ENCODE data around the gene AHCYL1. TPM values are rescaled to one million over a fixed set of nuclear protein-coding genes. Genes with fewer than 3 reads are reported as not detected.
A peak's percentile ranks its signal among the peaks of the same experiment; 100 is the strongest.

Gene AHCYL1
- total RNA-seq, 1 donor from 2014 or later, result 60.5 TPM

GRCh38 chr1:109991400-109991925, 6.9 kb downstream of the AHCYL1 start:
- Histone ChIP-seq H2AFZ (ENCODE audit: low read depth, low read length) (no peak overlapping the region), H3K79me2 (ENCODE audit: insufficient read depth, low read length) (peaks cover 95% of the 10 kb centered on the region), H3K36me3 (ENCODE audit: insufficient read depth, low read length) (peaks cover 9% of the 10 kb centered on the region), H3K9me3 (ENCODE audit: insufficient read depth, low read depth, low read length) (no peaks in the 10 kb centered on the region), H3K4me3 (ENCODE audit: insufficient read depth, low read depth, low read length) (no peak overlapping the region), H3K27me3 (ENCODE audit: insufficient read depth, low read length) (no peaks in the 10 kb centered on the region), H4K20me1 (ENCODE audit: insufficient read depth, low read length) (peaks cover 96% of the 10 kb centered on the region), H3K9ac (ENCODE audit: low read length) (no peak overlapping the region), H3K27ac (ENCODE audit: low read depth, low read length) (no peak overlapping the region), H3K4me1 (ENCODE audit: insufficient read depth, low read length) (peaks cover 18% of the 10 kb centered on the region), H3K4me2 (ENCODE audit: low read length) (no peak overlapping the region)
- H3K27me3 Mint-ChIP-seq (ENCODE audit: low read depth, unreplicated experiment), result no peaks in the 10 kb centered on the region
- no peaks in the 10 kb centered on the region for H3K9me3 Mint-ChIP-seq (ENCODE audit: unreplicated experiment)
- peaks cover 28% of the 10 kb centered on the region for H3K4me1 Mint-ChIP-seq (ENCODE audit: low read depth, unreplicated experiment)
- H3K36me3 Mint-ChIP-seq (ENCODE audit: low read depth, unreplicated experiment), result peaks cover 13% of the 10 kb centered on the region
- DNase-seq (ENCODE audit: low read depth) (no peak), FAIRE-seq (no peak)
- no peak overlapping the region for H3K27ac Mint-ChIP-seq (ENCODE audit: unreplicated experiment)
- TF ChIP-seq EZH2 (IDR thresholded peaks at IDR 0.05; ENCODE audit: insufficient read depth, low read length) (no peak), CTCF (IDR thresholded peaks at IDR 0.05; ENCODE audit: insufficient read depth, low read depth, low read length) (no peak)
- no peak overlapping the region for H3K4me3 Mint-ChIP-seq (ENCODE audit: unreplicated experiment)

GRCh38 chr1:109993885-109994284, 9.3 kb downstream of the AHCYL1 start:
- Histone ChIP-seq H3K27me3 (ENCODE audit: insufficient read depth, low read length) (no peaks in the 10 kb centered on the region), H3K4me1 (ENCODE audit: insufficient read depth, low read length) (peaks cover 11% of the 10 kb centered on the region), H3K36me3 (ENCODE audit: insufficient read depth, low read length) (peaks cover 6% of the 10 kb centered on the region), H3K9me3 (ENCODE audit: insufficient read depth, low read depth, low read length) (no peaks in the 10 kb centered on the region), H3K4me2 (ENCODE audit: low read length) (peak overlapping the region; percentile 17), H3K4me3 (ENCODE audit: insufficient read depth, low read depth, low read length) (no peak overlapping the region), H3K9ac (ENCODE audit: low read length) (no peak overlapping the region), H3K79me2 (ENCODE audit: insufficient read depth, low read length) (peaks cover 91% of the 10 kb centered on the region), H3K27ac (ENCODE audit: low read depth, low read length) (no peak overlapping the region), H4K20me1 (ENCODE audit: insufficient read depth, low read length) (peaks cover 91% of the 10 kb centered on the region), H2AFZ (ENCODE audit: low read depth, low read length) (no peak overlapping the region)
- FAIRE-seq (no peak), DNase-seq (ENCODE audit: low read depth) (no peak)
- H3K36me3 Mint-ChIP-seq (ENCODE audit: low read depth, unreplicated experiment), result peaks cover 10% of the 10 kb centered on the region
- H3K4me1 Mint-ChIP-seq (ENCODE audit: low read depth, unreplicated experiment), result peaks cover 31% of the 10 kb centered on the region
- TF ChIP-seq CTCF (IDR thresholded peaks at IDR 0.05; ENCODE audit: insufficient read depth, low read depth, low read length), result no peak
- no peak for TF ChIP-seq EZH2 (IDR thresholded peaks at IDR 0.05; ENCODE audit: insufficient read depth, low read length)
- no peak overlapping the region for H3K27ac Mint-ChIP-seq (ENCODE audit: unreplicated experiment)
- no peaks in the 10 kb centered on the region for H3K27me3 Mint-ChIP-seq (ENCODE audit: low read depth, unreplicated experiment)
- no peaks in the 10 kb centered on the region for H3K9me3 Mint-ChIP-seq (ENCODE audit: unreplicated experiment)
- no peak overlapping the region for H3K4me3 Mint-ChIP-seq (ENCODE audit: unreplicated experiment)

GRCh38 chr1:109994654-109995053, 10.1 kb downstream of the AHCYL1 start:
- Histone ChIP-seq H3K4me2 (ENCODE audit: low read length) (no peak overlapping the region), H4K20me1 (ENCODE audit: insufficient read depth, low read length) (peaks cover 90% of the 10 kb centered on the region), H3K9me3 (ENCODE audit: insufficient read depth, low read depth, low read length) (no peaks in the 10 kb centered on the region), H3K4me1 (ENCODE audit: insufficient read depth, low read length) (peaks cover 11% of the 10 kb centered on the region), H3K36me3 (ENCODE audit: insufficient read depth, low read length) (peaks cover 6% of the 10 kb centered on the region), H3K27me3 (ENCODE audit: insufficient read depth, low read length) (no peaks in the 10 kb centered on the region), H3K4me3 (ENCODE audit: insufficient read depth, low read depth, low read length) (no peak overlapping the region), H3K79me2 (ENCODE audit: insufficient read depth, low read length) (peaks cover 91% of the 10 kb centered on the region), H3K9ac (ENCODE audit: low read length) (no peak overlapping the region), H3K27ac (ENCODE audit: low read depth, low read length) (no peak overlapping the region), H2AFZ (ENCODE audit: low read depth, low read length) (no peak overlapping the region)
- Mint-ChIP-seq H3K27me3 (ENCODE audit: low read depth, unreplicated experiment) (no peaks in the 10 kb centered on the region), H3K4me3 (ENCODE audit: unreplicated experiment) (no peak overlapping the region), H3K9me3 (ENCODE audit: unreplicated experiment) (no peaks in the 10 kb centered on the region), H3K36me3 (ENCODE audit: low read depth, unreplicated experiment) (peaks cover 10% of the 10 kb centered on the region), H3K4me1 (ENCODE audit: low read depth, unreplicated experiment) (peaks cover 30% of the 10 kb centered on the region), H3K27ac (ENCODE audit: unreplicated experiment) (no peak overlapping the region)
- TF ChIP-seq CTCF (IDR thresholded peaks at IDR 0.05; ENCODE audit: insufficient read depth, low read depth, low read length) (no peak), EZH2 (IDR thresholded peaks at IDR 0.05; ENCODE audit: insufficient read depth, low read length) (no peak)
- no peak for FAIRE-seq
- DNase-seq (ENCODE audit: low read depth), result no peak

Measured in astrocyte (in vitro differentiated cells and primary cell).